Activated CD8-positive, alpha-beta T cell treated with anti-CD3 and anti-CD28 coated beads for 36 hours (primary cell): Measurements from ENCODE around the gene VENTX. TPM values are rescaled to one million over a fixed set of nuclear protein-coding genes. Genes with fewer than 3 reads are reported as not detected.
A peak's percentile ranks its signal among the peaks of the same experiment; 100 is the strongest.

Experiments
- ATAC-seq: fragments of 200-7000 bp; cut with Tn5 transposase; one replicate; pipeline ENCODE4 v1.10.0; 2021; ENCODE audit warnings: mild to moderate bottlenecking, moderate library complexity
- CTCF ChIA-PET: fragments of 350-600 bp; sonication (Branson Sonifier 250); formaldehyde crosslinking; loops from one replicate; lab custom pipeline; 2021; ENCODE audit warnings: antibody characterized with exemption; lab: Charles Lee
- POLR2A ChIA-PET: fragments of 350-600 bp; sonication (Branson Sonifier 250); formaldehyde crosslinking; loops from one replicate; lab custom pipeline; 2021; ENCODE audit warnings: antibody characterized with exemption; lab: Charles Lee
- DNase-seq: peaks from one replicate; pipeline ENCODE4 v3.0.0-alpha.2; 2020
- H3K27ac Mint-ChIP-seq: one replicate; pipeline ENCODE4 v1.8.0; 2021; ENCODE audit warnings: mild to moderate bottlenecking, mixed read lengths
- H3K27me3 Mint-ChIP-seq: one replicate; pipeline ENCODE4 v1.8.0; 2021; ENCODE audit warnings: mixed read lengths
- H3K36me3 Mint-ChIP-seq: one replicate; pipeline ENCODE4 v1.8.0; 2021; ENCODE audit warnings: low read depth, mixed read lengths
- H3K4me1 Mint-ChIP-seq: one replicate; pipeline ENCODE4 v1.8.0; 2021; ENCODE audit warnings: low read depth, mixed read lengths
- H3K4me3 Mint-ChIP-seq: one replicate; pipeline ENCODE4 v1.8.0; 2021; ENCODE audit warnings: mild to moderate bottlenecking, moderate library complexity, mixed read lengths
- H3K9me3 Mint-ChIP-seq: one replicate; pipeline ENCODE4 v1.8.0; 2021; ENCODE audit warnings: mixed read lengths
- CTCF ChIP-seq: fragments of 200-600 bp; IDR thresholded peaks from one replicate; pipeline ENCODE4 v1.8.0; 2022; ENCODE audit warnings: antibody characterized with exemption, mild to moderate bottlenecking
- intact Hi-C: fragments of 100-400 bp; cut with micrococcal nuclease; formaldehyde crosslinking; loops from one replicate; pipeline ENCODE4 v1.10.0; 2022
- total RNA-seq, 2 experiments: library from RNA; stranded (reverse); gene quantifications; one replicate each; pipeline ENCODE4 v1.2.3, GENCODE V29; 2021

VENTX gene
- total RNA-seq, 2 experiments from 2014 or later: 0.09 TPM; not detected in 1

- intact Hi-C loops: no loop called here
Observed at GRCh38 chr10:133254421-133255120, 16.9 kb downstream of the VENTX start.

GRCh38 chr10:133255323-133255722 lies 17.7 kb downstream of the VENTX start:
- CTCF ChIA-PET: no interaction called here
- no peak overlapping the region for H3K4me3 Mint-ChIP-seq
- no peak overlapping the region for H3K27ac Mint-ChIP-seq
- H3K36me3 Mint-ChIP-seq: no peaks in the 10 kb centered on the region
- H3K9me3 Mint-ChIP-seq: no peaks in the 10 kb centered on the region
- no peak for TF ChIP-seq CTCF
- intact Hi-C loops: no loop called here
- POLR2A ChIA-PET: interaction anchor here (0.5 kb wide), 1 partner anchor 28 kb away, joined by 3 read pairs; no protein-coding TSS in a partner anchor
- peaks cover 32% of the 10 kb centered on the region for H3K4me1 Mint-ChIP-seq
- no peak for ATAC-seq
- H3K27me3 Mint-ChIP-seq: peaks cover 2% of the 10 kb centered on the region
- no peak for DNase-seq

More at GRCh38 chr10:133254421-133255120, 16.9 kb downstream of the VENTX start:
- H3K36me3 Mint-ChIP-seq: no peaks in the 10 kb centered on the region
- H3K27me3 Mint-ChIP-seq: peaks cover 2% of the 10 kb centered on the region
- H3K4me1 Mint-ChIP-seq: peaks cover 25% of the 10 kb centered on the region
- H3K27ac Mint-ChIP-seq: no peak overlapping the region
- no peak for ATAC-seq
- ChIA-PET POLR2A (no interaction called here), CTCF (no interaction called here)
- TF ChIP-seq CTCF: no peak
- no peaks in the 10 kb centered on the region for H3K9me3 Mint-ChIP-seq
- no peak overlapping the region for H3K4me3 Mint-ChIP-seq
- DNase-seq: no peak

- no peaks in the 10 kb centered on the region for H3K9me3 Mint-ChIP-seq
- peaks cover 46% of the 10 kb centered on the region for H3K4me1 Mint-ChIP-seq
- ATAC-seq (peak; percentile 6), DNase-seq (peak; percentile 44)
- peak; percentile 27 for TF ChIP-seq CTCF
- ChIA-PET CTCF (interaction anchor here (0.8 to 3.5 kb wide), 7 partner anchors 18 to 114 kb away, joined by 3 to 28 read pairs (median 4); partner anchors contain the start of gene ADAM8), POLR2A (interaction anchor here (0.8 to 3.8 kb wide), 6 partner anchors 10 to 50 kb away, joined by 3 to 32 read pairs (median 4); partner anchors contain the start of gene ADAM8)
- H3K27ac Mint-ChIP-seq: peak overlapping the region; percentile 86
- H3K36me3 Mint-ChIP-seq: peaks cover 2% of the 10 kb centered on the region
- peak overlapping the region; percentile 61 for H3K4me3 Mint-ChIP-seq
- intact Hi-C loops: no loop called here
- peaks cover 2% of the 10 kb centered on the region for H3K27me3 Mint-ChIP-seq
Observed at GRCh38 chr10:133257489-133258065, 19.9 kb downstream of the VENTX start.

GRCh38 chr10:133258066-133258817 lies 20.6 kb downstream of the VENTX start:
- CTCF ChIA-PET: interaction anchor here (0.8 to 3.5 kb wide), 6 partner anchors 17 to 115 kb away, joined by 3 to 28 read pairs (median 5); partner anchors contain the start of gene ADAM8
- Mint-ChIP-seq H3K36me3 (peaks cover 6% of the 10 kb centered on the region), H3K27me3 (peaks cover 2% of the 10 kb centered on the region), H3K4me1 (peaks cover 53% of the 10 kb centered on the region), H3K4me3 (peak overlapping the region; percentile 61), H3K9me3 (no peaks in the 10 kb centered on the region), H3K27ac (peak overlapping the region; percentile 86)
- intact Hi-C loops: no loop called here
- no peak for TF ChIP-seq CTCF
- POLR2A ChIA-PET: interaction anchor here (0.8 to 3.8 kb wide), 6 partner anchors 11 to 77 kb away, joined by 3 to 32 read pairs (median 4); partner anchors contain the start of gene ADAM8
- DNase-seq (peak; percentile 69), ATAC-seq (peak; percentile 9)
